Activated CD8-positive, alpha-beta memory T cell treated with anti-CD3 and anti-CD28 coated beads for 4 hours (primary cell): ENCODE measurements around the gene NES.

ENCODE experiments used
- DNase-seq, 2 donors: peaks; one replicate each; pipeline ENCODE4 v3.0.0-alpha.2; 2020; ENCODE audit warnings: low read depth in 2 of 2

NES gene

GRCh38 chr1:156623946-156624813 is 53.0 kb downstream of the NES start:
- no peak for DNase-seq

DNA sequence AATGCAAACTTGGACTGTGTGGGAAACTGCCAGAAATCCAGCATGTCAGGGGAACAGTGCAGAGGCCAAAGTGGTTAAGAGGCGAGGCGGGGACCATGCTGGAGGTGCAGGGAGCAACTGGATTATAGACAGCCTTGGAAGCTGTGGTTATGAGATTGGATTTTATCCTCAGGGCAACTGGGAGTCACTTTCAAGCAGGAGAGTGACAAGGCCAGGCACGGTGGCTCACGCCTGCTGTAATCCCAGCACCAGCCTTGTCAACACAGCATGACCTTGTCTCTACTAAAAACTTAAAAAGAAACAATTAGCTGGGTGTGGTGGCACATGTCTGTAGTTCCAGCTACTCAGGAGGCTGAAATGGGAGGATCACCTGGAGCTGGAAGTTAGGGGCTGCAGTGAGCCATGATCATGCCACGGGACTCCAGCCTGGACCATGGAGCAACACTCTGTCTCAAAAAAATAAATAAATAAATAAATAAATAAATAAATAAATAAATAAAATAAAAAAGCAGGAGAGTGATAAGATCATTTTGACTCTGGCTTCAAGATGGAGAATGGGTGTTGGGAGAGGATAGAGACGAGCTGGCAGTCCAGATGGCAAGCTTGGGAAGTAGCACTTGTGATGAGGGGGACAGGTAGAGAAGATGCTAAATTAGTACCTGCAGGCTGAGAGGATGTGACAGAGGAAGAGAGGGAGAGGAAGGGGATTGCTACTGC is 54.5 kb downstream of the NES start:
- DNase-seq: no peak

- DNase-seq: no peak
Measured at GRCh38 chr1:156619582-156619955, 57.6 kb downstream of the NES start.

GRCh38 chr1:156618853-156619581 is 58.2 kb downstream of the NES start, which contains the start of gene HAPLN2:
Gene HAPLN2 (plus strand): TSS chr1:156619415. CDS start chr1:156623491, 4,076 bp downstream.
- DNase-seq: no peak
